ENCODE measurements around the gene BMP2K. TPM values are rescaled to one million over a fixed set of nuclear protein-coding genes. Genes with fewer than 3 reads are reported as not detected.

The BMP2K gene
- total and polyA plus RNA-seq, 4 donors: 4.4 to 138 (median 19.3) TPM

DNA sequence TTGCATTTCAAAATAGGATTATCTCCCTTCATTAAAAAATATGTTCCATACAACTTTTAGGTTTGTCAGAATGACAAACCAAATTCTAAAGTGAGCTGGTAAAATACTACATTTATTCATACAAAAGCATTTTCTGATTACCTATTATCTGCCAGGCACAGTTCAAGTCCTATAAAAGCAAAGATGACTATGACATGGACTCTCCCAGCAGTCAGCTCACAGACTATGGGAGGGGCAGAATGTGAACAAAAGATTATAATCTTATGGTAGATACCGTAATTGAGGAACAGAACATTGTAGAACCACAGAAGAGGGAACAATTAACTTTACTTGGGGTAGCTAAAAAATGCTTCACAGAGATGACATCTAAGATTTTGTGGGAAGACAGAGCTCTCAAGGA is 150.7 kb downstream of the BMP2K start:
- TF ChIP-seq NR2F2 (IDR thresholded peaks at IDR 0.05): no peak
- no peak for TF ChIP-seq GABPA (IDR thresholded peaks at IDR 0.05 in 1 of 2, conservative IDR thresholded peaks at IDR 0.05 in 1 of 2)
- TF ChIP-seq FOXA1 (IDR thresholded peaks at IDR 0.05): no peak
- TF ChIP-seq RXRA (IDR thresholded peaks at IDR 0.05): no peak
- no peak for TF ChIP-seq HNF4G (IDR thresholded peaks at IDR 0.05)
- TF ChIP-seq YY1 (IDR thresholded peaks at IDR 0.05): no peak
- TF ChIP-seq, protein P1, sequence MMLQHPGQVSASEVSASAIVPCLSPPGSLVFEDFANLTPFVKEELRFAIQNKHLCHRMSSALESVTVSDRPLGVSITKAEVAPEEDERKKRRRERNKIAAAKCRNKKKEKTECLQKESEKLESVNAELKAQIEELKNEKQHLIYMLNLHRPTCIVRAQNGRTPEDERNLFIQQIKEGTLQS (IDR thresholded peaks at IDR 0.05): no peak
- no peak for TF ChIP-seq SP1 (IDR thresholded peaks at IDR 0.05)
- TF ChIP-seq JUND (IDR thresholded peaks at IDR 0.05): no peak
- TF ChIP-seq EGR1 (IDR thresholded peaks at IDR 0.05; ENCODE audit: low read depth in 2 of 2): no peak
- no peak for TF ChIP-seq TAF1 (conservative IDR thresholded peaks at IDR 0.05)
- TF ChIP-seq, protein P2, sequence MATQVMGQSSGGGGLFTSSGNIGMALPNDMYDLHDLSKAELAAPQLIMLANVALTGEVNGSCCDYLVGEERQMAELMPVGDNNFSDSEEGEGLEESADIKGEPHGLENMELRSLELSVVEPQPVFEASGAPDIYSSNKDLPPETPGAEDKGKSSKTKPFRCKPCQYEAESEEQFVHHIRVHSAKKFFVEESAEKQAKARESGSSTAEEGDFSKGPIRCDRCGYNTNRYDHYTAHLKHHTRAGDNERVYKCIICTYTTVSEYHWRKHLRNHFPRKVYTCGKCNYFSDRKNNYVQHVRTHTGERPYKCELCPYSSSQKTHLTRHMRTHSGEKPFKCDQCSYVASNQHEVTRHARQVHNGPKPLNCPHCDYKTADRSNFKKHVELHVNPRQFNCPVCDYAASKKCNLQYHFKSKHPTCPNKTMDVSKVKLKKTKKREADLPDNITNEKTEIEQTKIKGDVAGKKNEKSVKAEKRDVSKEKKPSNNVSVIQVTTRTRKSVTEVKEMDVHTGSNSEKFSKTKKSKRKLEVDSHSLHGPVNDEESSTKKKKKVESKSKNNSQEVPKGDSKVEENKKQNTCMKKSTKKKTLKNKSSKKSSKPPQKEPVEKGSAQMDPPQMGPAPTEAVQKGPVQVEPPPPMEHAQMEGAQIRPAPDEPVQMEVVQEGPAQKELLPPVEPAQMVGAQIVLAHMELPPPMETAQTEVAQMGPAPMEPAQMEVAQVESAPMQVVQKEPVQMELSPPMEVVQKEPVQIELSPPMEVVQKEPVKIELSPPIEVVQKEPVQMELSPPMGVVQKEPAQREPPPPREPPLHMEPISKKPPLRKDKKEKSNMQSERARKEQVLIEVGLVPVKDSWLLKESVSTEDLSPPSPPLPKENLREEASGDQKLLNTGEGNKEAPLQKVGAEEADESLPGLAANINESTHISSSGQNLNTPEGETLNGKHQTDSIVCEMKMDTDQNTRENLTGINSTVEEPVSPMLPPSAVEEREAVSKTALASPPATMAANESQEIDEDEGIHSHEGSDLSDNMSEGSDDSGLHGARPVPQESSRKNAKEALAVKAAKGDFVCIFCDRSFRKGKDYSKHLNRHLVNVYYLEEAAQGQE (IDR thresholded peaks at IDR 0.05): no peak
- TF ChIP-seq, protein P3, sequence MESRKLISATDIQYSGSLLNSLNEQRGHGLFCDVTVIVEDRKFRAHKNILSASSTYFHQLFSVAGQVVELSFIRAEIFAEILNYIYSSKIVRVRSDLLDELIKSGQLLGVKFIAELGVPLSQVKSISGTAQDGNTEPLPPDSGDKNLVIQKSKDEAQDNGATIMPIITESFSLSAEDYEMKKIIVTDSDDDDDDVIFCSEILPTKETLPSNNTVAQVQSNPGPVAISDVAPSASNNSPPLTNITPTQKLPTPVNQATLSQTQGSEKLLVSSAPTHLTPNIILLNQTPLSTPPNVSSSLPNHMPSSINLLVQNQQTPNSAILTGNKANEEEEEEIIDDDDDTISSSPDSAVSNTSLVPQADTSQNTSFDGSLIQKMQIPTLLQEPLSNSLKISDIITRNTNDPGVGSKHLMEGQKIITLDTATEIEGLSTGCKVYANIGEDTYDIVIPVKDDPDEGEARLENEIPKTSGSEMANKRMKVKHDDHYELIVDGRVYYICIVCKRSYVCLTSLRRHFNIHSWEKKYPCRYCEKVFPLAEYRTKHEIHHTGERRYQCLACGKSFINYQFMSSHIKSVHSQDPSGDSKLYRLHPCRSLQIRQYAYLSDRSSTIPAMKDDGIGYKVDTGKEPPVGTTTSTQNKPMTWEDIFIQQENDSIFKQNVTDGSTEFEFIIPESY (IDR thresholded peaks at IDR 0.05): no peak
- TF ChIP-seq, protein P4, sequence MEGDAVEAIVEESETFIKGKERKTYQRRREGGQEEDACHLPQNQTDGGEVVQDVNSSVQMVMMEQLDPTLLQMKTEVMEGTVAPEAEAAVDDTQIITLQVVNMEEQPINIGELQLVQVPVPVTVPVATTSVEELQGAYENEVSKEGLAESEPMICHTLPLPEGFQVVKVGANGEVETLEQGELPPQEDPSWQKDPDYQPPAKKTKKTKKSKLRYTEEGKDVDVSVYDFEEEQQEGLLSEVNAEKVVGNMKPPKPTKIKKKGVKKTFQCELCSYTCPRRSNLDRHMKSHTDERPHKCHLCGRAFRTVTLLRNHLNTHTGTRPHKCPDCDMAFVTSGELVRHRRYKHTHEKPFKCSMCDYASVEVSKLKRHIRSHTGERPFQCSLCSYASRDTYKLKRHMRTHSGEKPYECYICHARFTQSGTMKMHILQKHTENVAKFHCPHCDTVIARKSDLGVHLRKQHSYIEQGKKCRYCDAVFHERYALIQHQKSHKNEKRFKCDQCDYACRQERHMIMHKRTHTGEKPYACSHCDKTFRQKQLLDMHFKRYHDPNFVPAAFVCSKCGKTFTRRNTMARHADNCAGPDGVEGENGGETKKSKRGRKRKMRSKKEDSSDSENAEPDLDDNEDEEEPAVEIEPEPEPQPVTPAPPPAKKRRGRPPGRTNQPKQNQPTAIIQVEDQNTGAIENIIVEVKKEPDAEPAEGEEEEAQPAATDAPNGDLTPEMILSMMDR (IDR thresholded peaks at IDR 0.05; ENCODE audit: low read depth, low read length, missing input control): no peak
- TF ChIP-seq RAD21 (IDR thresholded peaks at IDR 0.05): no peak
- no peak for TF ChIP-seq HNF4A (conservative IDR thresholded peaks at IDR 0.05)
- TF ChIP-seq, protein P5, sequence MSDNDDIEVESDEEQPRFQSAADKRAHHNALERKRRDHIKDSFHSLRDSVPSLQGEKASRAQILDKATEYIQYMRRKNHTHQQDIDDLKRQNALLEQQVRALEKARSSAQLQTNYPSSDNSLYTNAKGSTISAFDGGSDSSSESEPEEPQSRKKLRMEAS (IDR thresholded peaks at IDR 0.05): no peak
- Histone ChIP-seq H3K27me3 (ENCODE audit: control insufficient read depth in 4 of 4, insufficient read depth in 4 of 4, low read length in 3 of 4) (no peaks in the 10 kb centered on the region), H3K36me3 (ENCODE audit: control insufficient read depth in 4 of 4, insufficient read depth in 3 of 4, low read depth in 1 of 4, low read length in 3 of 4) (peaks cover 0 to 2% (median 0%) of the 10 kb centered on the region in 4 donors), H3K4me3 (ENCODE audit: low read depth in 1 of 3, low read length in 3 of 3) (no peak overlapping the region), H3K9ac (ENCODE audit: low read depth in 1 of 2, low read length in 2 of 2) (no peak overlapping the region), H3K9me3 (ENCODE audit: control insufficient read depth in 4 of 4, low read length in 3 of 4) (no peaks in the 10 kb centered on the region), H3K27ac (ENCODE audit: low read depth in 1 of 2, low read length in 2 of 2) (no peak overlapping the region), H3K4me1 (ENCODE audit: control insufficient read depth in 4 of 4, insufficient read depth in 4 of 4, low read length in 3 of 4) (peaks cover 0 to 8% (median 1%) of the 10 kb centered on the region in 4 donors)
- DNase-seq (ENCODE audit: low spot score): no peak
- 75% methylated on average over 1 of the region's 1 CpG for WGBS
